Measurements from ENCODE around the gene SUGP1. TPM values are rescaled to one million over a fixed set of nuclear protein-coding genes. Genes with fewer than 3 reads are reported as not detected.

The SUGP1 gene
- total RNA-seq, 1 donor from 2014 or later: 59.1 TPM

DNA sequence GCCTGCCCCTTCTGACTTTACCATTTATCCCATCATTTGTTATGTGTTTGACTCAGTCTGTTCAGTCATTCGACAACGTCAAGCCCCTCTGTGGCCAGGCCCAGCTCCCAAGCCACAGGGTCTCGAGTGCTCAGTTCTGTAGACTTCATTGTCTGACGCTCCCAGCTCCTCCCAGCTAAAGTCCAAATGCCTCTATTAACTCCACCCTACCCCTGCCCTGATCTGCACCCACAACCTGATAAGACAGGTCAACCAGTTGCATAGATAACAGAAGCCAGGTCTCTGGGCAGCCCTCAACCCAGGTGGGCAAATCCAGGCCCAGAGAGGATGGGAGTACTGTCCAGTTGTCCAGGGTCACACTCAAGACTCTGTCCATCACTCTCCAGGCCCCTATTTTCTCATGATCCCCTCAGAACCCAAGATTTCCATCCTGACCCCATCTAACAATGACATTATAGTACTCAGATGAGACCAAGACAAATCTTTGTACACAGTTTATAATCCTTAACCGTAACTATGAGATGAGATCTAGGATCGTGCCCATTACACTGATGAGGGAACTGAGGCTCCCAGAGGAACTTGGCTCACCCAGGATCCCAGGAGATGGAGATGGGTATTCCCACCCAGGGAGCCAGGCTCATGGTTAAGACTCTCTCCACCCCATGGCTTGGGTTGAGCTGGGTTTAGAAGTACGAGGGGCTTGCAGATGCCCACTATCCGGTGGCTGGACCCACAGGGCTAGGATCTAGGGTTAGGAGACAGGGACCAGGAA, 48.3 kb downstream of the SUGP1 start:
- Histone ChIP-seq H4K20me1 (ENCODE audit: insufficient read depth, low read length) (no peaks in the 10 kb centered on the region), H3K27ac (ENCODE audit: low read depth, low read length) (no peak overlapping the region), H3K36me3 (ENCODE audit: insufficient read depth, low read length) (no peaks in the 10 kb centered on the region), H3K4me3 (ENCODE audit: insufficient read depth, low read depth, low read length) (peak overlapping the region; percentile 46), H3K4me1 (ENCODE audit: insufficient read depth, low read length) (peaks cover 3% of the 10 kb centered on the region), H3K9ac (ENCODE audit: low read length) (no peak overlapping the region), H2AFZ (ENCODE audit: low read depth, low read length) (peak overlapping the region; percentile 64), H3K4me2 (ENCODE audit: low read length) (peak overlapping the region; percentile 81), H3K79me2 (ENCODE audit: insufficient read depth, low read length) (no peaks in the 10 kb centered on the region), H3K9me3 (ENCODE audit: insufficient read depth, low read depth, low read length) (no peaks in the 10 kb centered on the region), H3K27me3 (ENCODE audit: insufficient read depth, low read length) (no peaks in the 10 kb centered on the region)
- TF ChIP-seq, protein P1, sequence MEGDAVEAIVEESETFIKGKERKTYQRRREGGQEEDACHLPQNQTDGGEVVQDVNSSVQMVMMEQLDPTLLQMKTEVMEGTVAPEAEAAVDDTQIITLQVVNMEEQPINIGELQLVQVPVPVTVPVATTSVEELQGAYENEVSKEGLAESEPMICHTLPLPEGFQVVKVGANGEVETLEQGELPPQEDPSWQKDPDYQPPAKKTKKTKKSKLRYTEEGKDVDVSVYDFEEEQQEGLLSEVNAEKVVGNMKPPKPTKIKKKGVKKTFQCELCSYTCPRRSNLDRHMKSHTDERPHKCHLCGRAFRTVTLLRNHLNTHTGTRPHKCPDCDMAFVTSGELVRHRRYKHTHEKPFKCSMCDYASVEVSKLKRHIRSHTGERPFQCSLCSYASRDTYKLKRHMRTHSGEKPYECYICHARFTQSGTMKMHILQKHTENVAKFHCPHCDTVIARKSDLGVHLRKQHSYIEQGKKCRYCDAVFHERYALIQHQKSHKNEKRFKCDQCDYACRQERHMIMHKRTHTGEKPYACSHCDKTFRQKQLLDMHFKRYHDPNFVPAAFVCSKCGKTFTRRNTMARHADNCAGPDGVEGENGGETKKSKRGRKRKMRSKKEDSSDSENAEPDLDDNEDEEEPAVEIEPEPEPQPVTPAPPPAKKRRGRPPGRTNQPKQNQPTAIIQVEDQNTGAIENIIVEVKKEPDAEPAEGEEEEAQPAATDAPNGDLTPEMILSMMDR (IDR thresholded peaks at IDR 0.05; ENCODE audit: insufficient read depth, low read depth, low read length): no peak
- TF ChIP-seq EZH2 (IDR thresholded peaks at IDR 0.05; ENCODE audit: insufficient read depth, low read length): no peak
- DNase-seq (ENCODE audit: low read depth) (no peak), FAIRE-seq (no peak)
- H3K36me3 Mint-ChIP-seq (ENCODE audit: low read depth, unreplicated experiment): peaks cover 20% of the 10 kb centered on the region
- H3K27ac Mint-ChIP-seq (ENCODE audit: unreplicated experiment): peak overlapping the region; percentile 53
- H3K4me3 Mint-ChIP-seq (ENCODE audit: unreplicated experiment): peak overlapping the region; percentile 77
- H3K4me1 Mint-ChIP-seq (ENCODE audit: low read depth, unreplicated experiment): peaks cover 5% of the 10 kb centered on the region
- peaks cover 2% of the 10 kb centered on the region for H3K9me3 Mint-ChIP-seq (ENCODE audit: unreplicated experiment)
- H3K27me3 Mint-ChIP-seq (ENCODE audit: low read depth, unreplicated experiment): peaks cover 10% of the 10 kb centered on the region

DNA sequence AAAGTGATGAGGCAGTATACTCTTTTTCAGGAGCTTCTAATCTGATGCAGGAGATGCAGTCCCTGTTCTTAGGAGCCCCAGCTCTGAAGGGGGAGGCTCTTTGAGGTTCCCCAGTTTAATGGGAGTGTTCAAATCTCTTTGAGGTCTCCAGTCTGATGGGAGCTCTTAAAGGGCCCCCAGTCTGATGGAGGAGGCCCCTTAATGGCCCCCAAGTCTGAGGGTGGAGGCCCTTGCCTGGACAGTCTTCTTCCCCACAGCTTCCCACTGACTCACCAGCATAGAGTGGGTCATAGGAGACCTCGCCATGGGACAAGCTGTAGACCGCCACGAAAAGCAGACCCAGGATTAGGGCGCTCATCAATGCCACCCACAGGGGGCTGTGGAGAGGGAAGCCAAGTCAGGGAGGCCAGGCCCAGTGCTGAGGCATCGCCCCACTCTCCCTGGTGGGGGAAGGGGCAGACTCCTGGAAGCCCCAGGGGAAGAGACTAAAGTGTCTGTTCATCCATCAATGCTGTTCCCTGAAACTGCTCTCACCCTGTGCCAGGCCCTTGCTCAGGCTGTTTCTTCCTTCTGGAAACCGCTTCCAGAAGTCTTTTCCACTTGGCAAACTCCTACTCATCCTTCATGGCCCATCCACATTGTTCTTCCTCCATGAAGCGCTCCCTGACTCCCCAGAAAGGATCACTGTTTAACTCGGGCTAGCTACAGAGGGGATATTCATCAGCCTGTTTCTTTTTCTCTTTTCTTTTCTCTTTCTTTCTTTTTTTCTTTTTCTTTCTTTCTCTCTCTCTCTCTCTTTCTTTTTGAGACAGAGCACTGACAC, 49.3 kb downstream of the SUGP1 start:
- H4K20me1 ChIP-seq (ENCODE audit: insufficient read depth, low read length): no peaks in the 10 kb centered on the region
- H3K9me3 ChIP-seq (ENCODE audit: insufficient read depth, low read depth, low read length): no peaks in the 10 kb centered on the region
- no peak overlapping the region for H3K27ac Mint-ChIP-seq (ENCODE audit: unreplicated experiment)
- no peak overlapping the region for H2AFZ ChIP-seq (ENCODE audit: low read depth, low read length)
- DNase-seq (ENCODE audit: low read depth): no peak
- H3K4me1 ChIP-seq (ENCODE audit: insufficient read depth, low read length): no peaks in the 10 kb centered on the region
- H3K9me3 Mint-ChIP-seq (ENCODE audit: unreplicated experiment): no peaks in the 10 kb centered on the region
- TF ChIP-seq, protein P1 (IDR thresholded peaks at IDR 0.05; ENCODE audit: insufficient read depth, low read depth, low read length): no peak
- TF ChIP-seq EZH2 (IDR thresholded peaks at IDR 0.05; ENCODE audit: insufficient read depth, low read length): no peak
- no peak for FAIRE-seq
- no peak overlapping the region for H3K4me2 ChIP-seq (ENCODE audit: low read length)
- H3K4me3 Mint-ChIP-seq (ENCODE audit: unreplicated experiment): no peak overlapping the region
- H3K36me3 ChIP-seq (ENCODE audit: insufficient read depth, low read length): no peaks in the 10 kb centered on the region
- peaks cover 14% of the 10 kb centered on the region for H3K27me3 Mint-ChIP-seq (ENCODE audit: low read depth, unreplicated experiment)
- H3K4me1 Mint-ChIP-seq (ENCODE audit: low read depth, unreplicated experiment): no peaks in the 10 kb centered on the region
- peaks cover 14% of the 10 kb centered on the region for H3K36me3 Mint-ChIP-seq (ENCODE audit: low read depth, unreplicated experiment)
- no peak overlapping the region for H3K27ac ChIP-seq (ENCODE audit: low read depth, low read length)
- H3K79me2 ChIP-seq (ENCODE audit: insufficient read depth, low read length): no peaks in the 10 kb centered on the region
- H3K4me3 ChIP-seq (ENCODE audit: insufficient read depth, low read depth, low read length): no peak overlapping the region
- H3K9ac ChIP-seq (ENCODE audit: low read length): no peak overlapping the region
- no peaks in the 10 kb centered on the region for H3K27me3 ChIP-seq (ENCODE audit: insufficient read depth, low read length)

Data from astrocyte (in vitro differentiated cells and primary cell).